Ovary (tissue), 9 donors: ENCODE measurements around the gene SPCS1. TPM values are rescaled to one million over a fixed set of nuclear protein-coding genes. Genes with fewer than 3 reads are reported as not detected.

Source experiments
- DNase-seq, 5 donors: peaks; one replicate each; pipeline ENCODE4 v3.0.0-alpha.2; 2019 to 2020
- H3K27ac ChIP-seq, 2 donors: fragments of 200-600 bp; one replicate each; pipeline versions ENCODE4 v1.5.1 to v1.8.0; 2019 to 2022
- H3K27me3 ChIP-seq: fragments of 200-600 bp; one replicate; pipeline ENCODE4 v1.8.0; 2022
- H3K36me3 ChIP-seq: fragments of 200-600 bp; sonication (generic); one replicate; pipeline ENCODE4 v1.5.1; 2019
- H3K4me1 ChIP-seq: one replicate; pipeline ENCODE4 v1.8.1; 2013; ENCODE audit warnings: mild to moderate bottlenecking, moderate library complexity; ENCODE audit not compliant: insufficient read depth
- H3K4me3 ChIP-seq: fragments of 200-600 bp; sonication (generic); one replicate; pipeline ENCODE4 v1.5.1; 2017
- H3K9me3 ChIP-seq, 2 donors: fragments of 200-600 bp in 1 of 2; sonication (generic) in 1 of 2; one replicate each; pipeline versions ENCODE4 v1.5.1 to v1.8.1; 2013 to 2019; ENCODE audit warnings: mild to moderate bottlenecking in 1 of 2, moderate library complexity in 1 of 2
- EP300 ChIP-seq: sonication (generic); formaldehyde crosslinking; IDR thresholded peaks from one replicate; pipeline ENCODE4 v1.6.1; 2017; ENCODE audit warnings: antibody characterized with exemption
- POLR2A ChIP-seq: fragments of 450-650 bp; IDR thresholded peaks from one replicate; pipeline ENCODE4 v1.6.1; 2017; ENCODE audit warnings: antibody characterized with exemption, mild to moderate bottlenecking, moderate library complexity
- WGBS, 3 donors: extraction: QIAGEN DNeasy Blood & Tissue Kit in 1 of 3; methylation state at CpG; one replicate each; pipeline versions ENCODE4 v1.1.5 to v1.1.7; 2013 to 2017; 5-methylcytosine and 5-hydroxymethylcytosine counted together
- intact Hi-C, 4 donors: fragments of 100-400 bp; cut with DNase I; formaldehyde crosslinking; loops; one replicate each; pipeline versions ENCODE4 v1.11.0 to v1.15.1; 2022 to 2023
- polyA plus RNA-seq, 2 donors: library from polyadenylated mRNA; stranded (reverse); fragments of 200-250 nt in 1 of 2; fragments of 350-450 nt in 1 of 2; fragmentation: Illumina TruSeq in 1 of 2; extraction: RNeasy Lipid Tissue Mini Kit (QIAGEN cat#74804) in 1 of 2; gene quantifications; one replicate each; pipeline ENCODE4 v1.2.3, GENCODE V29; 2013 to 2014
- total RNA-seq, 7 donors: library from RNA; depleted of rRNA in 2 of 7; stranded (reverse); fragments of >200 nt in 2 of 7; fragmentation: NEBNext Ultra II Directional in 3 of 7; extraction: Animal tissue kit (Norgen Biotek cat#: 25700) in 3 of 7; gene quantifications; one replicate each; pipeline versions ENCODE4 v1.1.0 to v1.2.4, GENCODE V29; 2016 to 2023
- TF ChIP-seq, protein P1 (sequence below), 3 donors: fragments of 450-650 bp in 2 of 3; fragments of 200-600 bp in 1 of 3; IDR thresholded peaks; one replicate each; pipeline versions ENCODE4 v1.5.1 to v1.8.0; 2016 to 2022; ENCODE audit warnings: antibody characterized with exemption in 3 of 3, mild to moderate bottlenecking in 1 of 3
- donor health status: DM: no; HTN: no; CAD: no; lungs with moderate emphysema.
- donor health status: DM: no; HTN: no; CAD: no.
- donor health status: Bipolar disorder and iron deficiency.
- donor health status: DM: yes; HTN: yes; CAD: no.
- donor health status: DM: no; HTN: no; CAD: no.
- donor health status: DM: yes; HTN: yes; CAD: no.

Gene SPCS1
- total and polyA plus RNA-seq, 9 donors: 67.7 to 216 (median 96.6) TPM

DNA sequence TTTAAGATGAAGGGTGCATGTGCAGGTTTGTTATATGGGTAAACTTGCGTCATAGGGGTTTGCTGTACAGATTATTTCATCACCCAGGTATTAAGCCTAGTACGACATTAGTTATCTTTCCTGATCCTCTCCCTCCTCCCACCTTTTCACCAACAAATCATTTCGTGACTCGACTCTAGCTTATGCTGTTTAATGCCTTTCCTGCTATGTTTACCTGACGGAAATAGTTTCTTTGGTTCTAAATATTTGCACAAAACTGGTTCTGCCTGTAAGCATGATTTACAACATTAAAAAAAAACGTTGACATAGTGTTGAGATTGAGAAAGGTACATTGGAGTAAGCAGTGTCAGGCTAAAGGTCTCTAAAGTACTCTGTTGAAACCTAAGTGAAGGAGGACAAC is 17.6 kb upstream of the SPCS1 start:
- intact Hi-C loops: loop anchor here in 1 of 4 donors (10.0 kb wide), 1 partner anchor 153 kb away; the partner anchor contains the start of genes NT5DC2 and UQCC5

DNA sequence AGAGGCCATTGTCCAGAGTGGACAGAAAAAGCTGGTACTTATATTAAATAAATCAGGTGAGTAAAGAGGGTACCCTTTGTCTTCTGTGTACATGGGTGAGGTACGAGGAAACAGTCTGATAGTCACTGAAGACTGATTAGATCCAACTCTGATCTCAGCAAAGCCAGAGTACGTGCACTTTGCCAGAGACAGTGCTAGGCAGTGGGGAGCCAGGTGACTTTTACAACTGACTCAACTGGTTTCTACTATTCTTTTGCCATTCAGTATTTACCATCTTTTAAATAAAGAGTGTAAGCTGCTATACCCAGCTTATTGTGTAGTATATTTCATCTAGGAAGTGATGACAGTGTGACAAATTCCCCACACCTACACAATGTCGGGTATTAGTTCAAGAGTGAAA is 16.8 kb upstream of the SPCS1 start:
- H3K27ac ChIP-seq: no peak overlapping the region
- 82 to 93% (median 86%) methylated on average over 3 of the region's 3 CpGs for WGBS, 3 donors
- H3K4me1 ChIP-seq: peaks cover 2% of the 10 kb centered on the region
- H3K9me3 ChIP-seq: no peaks in the 10 kb centered on the region
- no peak for TF ChIP-seq POLR2A
- TF ChIP-seq, protein P1, sequence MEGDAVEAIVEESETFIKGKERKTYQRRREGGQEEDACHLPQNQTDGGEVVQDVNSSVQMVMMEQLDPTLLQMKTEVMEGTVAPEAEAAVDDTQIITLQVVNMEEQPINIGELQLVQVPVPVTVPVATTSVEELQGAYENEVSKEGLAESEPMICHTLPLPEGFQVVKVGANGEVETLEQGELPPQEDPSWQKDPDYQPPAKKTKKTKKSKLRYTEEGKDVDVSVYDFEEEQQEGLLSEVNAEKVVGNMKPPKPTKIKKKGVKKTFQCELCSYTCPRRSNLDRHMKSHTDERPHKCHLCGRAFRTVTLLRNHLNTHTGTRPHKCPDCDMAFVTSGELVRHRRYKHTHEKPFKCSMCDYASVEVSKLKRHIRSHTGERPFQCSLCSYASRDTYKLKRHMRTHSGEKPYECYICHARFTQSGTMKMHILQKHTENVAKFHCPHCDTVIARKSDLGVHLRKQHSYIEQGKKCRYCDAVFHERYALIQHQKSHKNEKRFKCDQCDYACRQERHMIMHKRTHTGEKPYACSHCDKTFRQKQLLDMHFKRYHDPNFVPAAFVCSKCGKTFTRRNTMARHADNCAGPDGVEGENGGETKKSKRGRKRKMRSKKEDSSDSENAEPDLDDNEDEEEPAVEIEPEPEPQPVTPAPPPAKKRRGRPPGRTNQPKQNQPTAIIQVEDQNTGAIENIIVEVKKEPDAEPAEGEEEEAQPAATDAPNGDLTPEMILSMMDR (IDR thresholded peaks at IDR 0.05): no peak
- intact Hi-C loops: loop anchor here in 1 of 4 donors (10.0 kb wide), 1 partner anchor 154 kb away; the partner anchor contains the start of genes NT5DC2 and UQCC5
- no peaks in the 10 kb centered on the region for H3K27me3 ChIP-seq
- H3K4me3 ChIP-seq: no peak overlapping the region
- no peaks in the 10 kb centered on the region for H3K36me3 ChIP-seq
- no peak for DNase-seq

More for the DNA sequence above, 17.6 kb upstream of the SPCS1 start:
- H3K27ac ChIP-seq: no peak overlapping the region
- TF ChIP-seq, protein P1 (IDR thresholded peaks at IDR 0.05): no peak
- TF ChIP-seq POLR2A: no peak
- TF ChIP-seq EP300: no peak
- no peak for DNase-seq
- H3K9me3 ChIP-seq: no peaks in the 10 kb centered on the region
- no peak overlapping the region for H3K4me3 ChIP-seq
- peaks cover 4% of the 10 kb centered on the region for H3K4me1 ChIP-seq
- H3K36me3 ChIP-seq: no peaks in the 10 kb centered on the region
- H3K27me3 ChIP-seq: no peaks in the 10 kb centered on the region
- 71 to 80% (median 76%) methylated on average over 6 of the region's 6 CpGs for WGBS, 3 donors

DNA sequence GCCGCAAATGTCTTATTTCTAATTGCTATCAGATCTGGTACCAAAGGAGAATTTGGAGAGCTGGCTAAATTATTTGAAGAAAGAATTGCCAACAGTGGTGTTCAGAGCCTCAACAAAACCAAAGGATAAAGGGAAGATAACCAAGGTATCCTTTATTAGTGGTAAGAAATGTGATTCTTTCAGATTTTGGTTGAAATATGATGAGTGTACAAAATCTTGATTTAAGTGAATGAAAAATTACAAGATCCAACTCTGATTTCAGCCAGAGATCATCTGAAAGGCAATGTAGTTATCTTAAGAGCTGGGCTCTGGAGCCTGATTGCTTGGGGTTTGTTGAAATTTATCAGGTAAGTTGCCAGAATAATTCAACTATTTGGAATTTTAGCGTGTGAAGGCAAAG is 15.3 kb upstream of the SPCS1 start:
- Histone ChIP-seq H3K36me3 (no peaks in the 10 kb centered on the region), H3K4me1 (peaks cover 2% of the 10 kb centered on the region), H3K9me3 (no peaks in the 10 kb centered on the region), H3K4me3 (no peak overlapping the region), H3K27me3 (no peaks in the 10 kb centered on the region), H3K27ac (no peak overlapping the region)
- no peak for DNase-seq
- TF ChIP-seq EP300: no peak
- TF ChIP-seq POLR2A: no peak
- TF ChIP-seq, protein P1 (IDR thresholded peaks at IDR 0.05): no peak
- WGBS, 3 donors: 79 to 89% (median 89%) methylated on average over 2 of the region's 2 CpGs
- intact Hi-C loops: no loop called here

DNA sequence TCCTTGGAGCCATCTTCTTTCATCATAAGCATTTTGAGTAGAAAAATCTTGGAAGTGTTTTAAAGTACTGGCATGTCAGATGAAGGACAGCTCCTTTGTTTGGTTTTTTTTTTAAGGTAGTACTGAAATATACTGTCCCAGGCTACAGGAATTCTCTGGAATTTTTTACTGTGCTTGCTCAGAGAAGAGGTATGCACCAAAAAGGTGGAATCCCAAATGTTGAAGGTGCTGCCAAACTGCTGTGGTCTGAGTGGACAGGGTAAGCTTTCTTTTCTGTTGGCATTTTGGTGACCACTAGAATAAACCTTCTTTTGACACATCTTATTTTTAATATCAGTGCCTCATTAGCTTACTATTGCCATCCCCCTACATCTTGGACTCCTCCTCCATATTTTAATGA is 12.8 kb upstream of the SPCS1 start:
- H3K27ac ChIP-seq: no peak overlapping the region
- H3K27me3 ChIP-seq: no peaks in the 10 kb centered on the region
- no peak for TF ChIP-seq POLR2A
- TF ChIP-seq, protein P1 (IDR thresholded peaks at IDR 0.05): no peak
- TF ChIP-seq EP300: no peak
- H3K9me3 ChIP-seq: no peaks in the 10 kb centered on the region
- H3K4me1 ChIP-seq: no peaks in the 10 kb centered on the region
- no peak overlapping the region for H3K4me3 ChIP-seq
- no peaks in the 10 kb centered on the region for H3K36me3 ChIP-seq
- intact Hi-C loops: no loop called here
- no peak for DNase-seq
